HCT116 (cell line): ENCODE data around the gene CXorf38. TPM values are rescaled to one million over a fixed set of nuclear protein-coding genes. Genes with fewer than 3 reads are reported as not detected.

Experiments
- ATAC-seq: fragments of 200-7000 bp; cut with Tn5 transposase; 2 replicates; pipeline ENCODE4 v1.9.1; 2020; ENCODE audit warnings: mild to moderate bottlenecking, moderate library complexity
- BruUV-seq: library from RNA; stranded (reverse); fragments of 400-500 nt; replicated peaks from 2 replicates; lab custom pipeline; 2021; lab: Mats Ljungman, UMichigan
- CTCF ChIA-PET: fragments of 300-600 bp; sonication (Branson Sonifier 250); formaldehyde crosslinking; loops from one replicate; lab custom pipeline; 2021; ENCODE audit warnings: antibody characterized with exemption; lab: Charles Lee
- POLR2A ChIA-PET: fragments of 300-600, 350-600 bp; sonication (Branson Sonifier 250); formaldehyde crosslinking; loops from one replicate; lab custom pipeline; 2021; ENCODE audit warnings: antibody characterized with exemption; lab: Charles Lee
- RAD21 ChIA-PET, 2 experiments: fragments of 300-600 bp; sonication (Branson Sonifier 250); formaldehyde crosslinking; loops; one replicate each; lab custom pipeline; 2023; ENCODE audit warnings: low total read pairs in 2 of 2; ENCODE audit not compliant: uncharacterized antibody in 2 of 2, unreplicated experiment in 2 of 2, low non-redundant PET in 1 of 2; lab: Charles Lee
- DNase-seq: peaks from one replicate; pipeline ENCODE4 v3.0.0-alpha.2; 2010; ENCODE audit warnings: low read depth, low spot score
- H2AFZ ChIP-seq: fragments of 200-600 bp; shearing (Covaris generic), sonication (generic); 2 replicates; pipeline ENCODE4 v1.6.1; 2017; ENCODE audit warnings: low read depth, mixed run types, mixed read lengths, antibody characterized with exemption, low read length; ENCODE audit not compliant: poor library complexity, severe bottlenecking
- H3K27ac ChIP-seq: 2 replicates; pipeline ENCODE4 v1.5.1; 2012; ENCODE audit warnings: low read depth, low read length
- H3K27me3 ChIP-seq: fragments of 200-600 bp; sonication (generic); 2 replicates; pipeline ENCODE4 v1.6.1; 2016; ENCODE audit warnings: mixed run types, low read length, mixed read lengths; ENCODE audit not compliant: insufficient read depth
- H3K36me3 ChIP-seq, 2 experiments: fragments of 200-500 bp in 1 of 2; fragments of 200-600 bp in 1 of 2; sonication (Bioruptor generic) in 1 of 2; sonication (generic) in 1 of 2; 2 replicates each; pipeline versions ENCODE4 v1.5.1 to v1.6.1; 2014 to 2016; ENCODE audit warnings: low read length in 2 of 2, inconsistent platforms in 1 of 2, mixed read lengths in 1 of 2, mixed run types in 1 of 2; ENCODE audit not compliant: insufficient read depth in 2 of 2, control insufficient read depth in 1 of 2
- H3K4me1 ChIP-seq, 2 experiments: fragments of 200-600 bp in 1 of 2; sonication (generic) in 1 of 2; 2 replicates each; pipeline versions ENCODE4 v1.5.1 to v1.6.1; 2012 to 2017; ENCODE audit warnings: low read length in 2 of 2, inconsistent platforms in 1 of 2, mild to moderate bottlenecking in 1 of 2, mixed read lengths in 1 of 2, mixed run types in 1 of 2, moderate library complexity in 1 of 2; ENCODE audit not compliant: insufficient read depth in 2 of 2, control insufficient read depth in 1 of 2
- H3K4me2 ChIP-seq: fragments of 200-600 bp; sonication (generic); 2 replicates; pipeline ENCODE4 v1.6.1; 2017; ENCODE audit warnings: mixed run types, low read length, mixed read lengths
- H3K4me3 ChIP-seq, 2 experiments: fragments of 200-600 bp in 1 of 2; sonication (generic) in 1 of 2; replicated peaks in 1 of 2; 2 replicates each; pipeline ENCODE4 v1.5.1; 2011 to 2016; ENCODE audit warnings: low read length in 2 of 2, control low read depth in 1 of 2, low read depth in 1 of 2, mild to moderate bottlenecking in 1 of 2, mixed read lengths in 1 of 2, mixed run types in 1 of 2
- H3K79me2 ChIP-seq: fragments of 200-600 bp; sonication (generic); 2 replicates; pipeline ENCODE4 v1.6.1; 2017; ENCODE audit warnings: mild to moderate bottlenecking, mixed run types, low read length, moderate library complexity, mixed read lengths; ENCODE audit not compliant: insufficient read depth
- H3K9ac ChIP-seq: fragments of 200-600 bp; sonication (generic); 2 replicates; pipeline ENCODE4 v1.6.1; 2016; ENCODE audit warnings: low read length, mixed read lengths
- H3K9me2 ChIP-seq: fragments of 200-600 bp; sonication (generic), shearing (Covaris generic); 2 replicates; pipeline ENCODE4 v1.6.1; 2017; ENCODE audit warnings: mixed run types, mild to moderate bottlenecking, moderate library complexity; ENCODE audit not compliant: insufficient read depth
- H3K9me3 ChIP-seq, 2 experiments: fragments of 200-500 bp in 1 of 2; fragments of 200-600 bp in 1 of 2; sonication (Bioruptor generic) in 1 of 2; sonication (generic) in 1 of 2; 2 replicates each; pipeline ENCODE4 v1.6.1; 2014 to 2017; ENCODE audit warnings: low read length in 2 of 2, mixed read lengths in 2 of 2, inconsistent platforms in 1 of 2, low read depth in 1 of 2, mild to moderate bottlenecking in 1 of 2, mixed run types in 1 of 2, moderate library complexity in 1 of 2; ENCODE audit not compliant: control insufficient read depth in 1 of 2, insufficient read depth in 1 of 2
- H4K20me1 ChIP-seq: fragments of 200-600 bp; sonication (generic), shearing (Covaris generic); 2 replicates; pipeline ENCODE4 v1.6.1; 2017; ENCODE audit warnings: mixed run types, mild to moderate bottlenecking, moderate library complexity; ENCODE audit not compliant: insufficient read depth
- CEBPB ChIP-seq: IDR thresholded peaks from 2 replicates; pipeline ENCODE4 v1.6.1; 2012; ENCODE audit warnings: low read depth
- EGR1 ChIP-seq: IDR thresholded peaks from 2 replicates; pipeline ENCODE4 v1.6.1; 2012; ENCODE audit warnings: low read depth
- EZH2 ChIP-seq: fragments of 200-600 bp; sonication (generic); IDR thresholded peaks from 2 replicates; pipeline ENCODE4 v1.6.1; 2017; ENCODE audit warnings: antibody characterized with exemption, mixed run types
- EZH2phosphoT487 ChIP-seq: fragments of 200-600 bp; IDR thresholded peaks from 2 replicates; pipeline ENCODE4 v1.6.1; 2018; ENCODE audit warnings: antibody characterized with exemption, borderline replicate concordance
- FOSL1 ChIP-seq: IDR thresholded peaks from 2 replicates; pipeline ENCODE4 v1.6.1; 2012; ENCODE audit warnings: low read depth
- POLR2A ChIP-seq: IDR thresholded peaks from 2 replicates; pipeline ENCODE4 v1.7.0; 2011; ENCODE audit warnings: borderline replicate concordance; ENCODE audit not compliant: insufficient read depth, insufficient read length; ENCODE audit errors: extremely low read depth
- POLR2AphosphoS5 ChIP-seq: IDR thresholded peaks from 2 replicates; pipeline ENCODE4 v1.6.1; 2011; ENCODE audit warnings: mild to moderate bottlenecking, low read depth, low read length, moderate library complexity
- RAD21 ChIP-seq: IDR thresholded peaks from 2 replicates; pipeline ENCODE4 v1.6.1; 2012; ENCODE audit warnings: low read depth, mild to moderate bottlenecking
- SIN3A ChIP-seq: IDR thresholded peaks from 2 replicates; pipeline ENCODE4 v1.6.1; 2012; ENCODE audit warnings: low read depth
- SP1 ChIP-seq: IDR thresholded peaks from 2 replicates; pipeline ENCODE4 v1.6.1; 2012; ENCODE audit warnings: low read depth
- TCF7L2 ChIP-seq: IDR thresholded peaks from 2 replicates; pipeline ENCODE4 v1.7.0; 2011; ENCODE audit warnings: borderline replicate concordance, inconsistent platforms; ENCODE audit not compliant: insufficient read depth, insufficient read length; ENCODE audit errors: extremely low read depth
- ZFX ChIP-seq: fragments of 450-650 bp; IDR thresholded peaks from 2 replicates; pipeline ENCODE4 v1.6.1; 2017
- ZNF274 ChIP-seq: fragments of 200-500 bp; sonication (Bioruptor generic); IDR thresholded peaks from 2 replicates; pipeline ENCODE4 v1.6.1; 2014; ENCODE audit warnings: mild to moderate bottlenecking, low read depth, low read length, inconsistent platforms
- intact Hi-C: fragments of 100-400 bp; cut with micrococcal nuclease; formaldehyde crosslinking; loops from 2 replicates; pipeline ENCODE4 v1.10.0; 2022
- total RNA-seq: library from RNA; stranded (reverse); gene quantifications from one replicate; pipeline ENCODE4 v1.2.1, GENCODE V29; 2021; ENCODE audit not compliant: unreplicated experiment
- TF ChIP-seq, protein P1 (sequence below): IDR thresholded peaks from 2 replicates; pipeline ENCODE4 v1.6.1; 2011; ENCODE audit warnings: mild to moderate bottlenecking, low read length, moderate library complexity; ENCODE audit not compliant: insufficient replicate concordance; ENCODE audit errors: extremely low read depth
- TF ChIP-seq, protein P2 (sequence below): IDR thresholded peaks from 2 replicates; pipeline ENCODE4 v1.6.1; 2012
- TF ChIP-seq, protein P3 (sequence below): IDR thresholded peaks from 2 replicates; pipeline ENCODE4 v1.6.1; 2012
- TF ChIP-seq, protein P4 (sequence below): IDR thresholded peaks from 2 replicates; pipeline ENCODE4 v1.6.1; 2012; ENCODE audit warnings: low read depth
- TF ChIP-seq, protein P5 (sequence below), 3 experiments: fragments of 200-600 bp in 1 of 3; sonication (generic) in 1 of 3; IDR thresholded peaks in 2 of 3; conservative IDR thresholded peaks in 1 of 3; 2 replicates each; pipeline ENCODE4 v1.5.1; 2012 to 2017; ENCODE audit warnings: low read depth in 2 of 3, low read length in 2 of 3, antibody characterized with exemption in 1 of 3, borderline replicate concordance in 1 of 3, control low read depth in 1 of 3, mild to moderate bottlenecking in 1 of 3, mixed read lengths in 1 of 3, mixed run types in 1 of 3, moderate library complexity in 1 of 3; ENCODE audit not compliant: insufficient read depth in 1 of 3

CXorf38 gene
- total RNA-seq, 1 experiment from 2014 or later: 11.5 TPM

DNA sequence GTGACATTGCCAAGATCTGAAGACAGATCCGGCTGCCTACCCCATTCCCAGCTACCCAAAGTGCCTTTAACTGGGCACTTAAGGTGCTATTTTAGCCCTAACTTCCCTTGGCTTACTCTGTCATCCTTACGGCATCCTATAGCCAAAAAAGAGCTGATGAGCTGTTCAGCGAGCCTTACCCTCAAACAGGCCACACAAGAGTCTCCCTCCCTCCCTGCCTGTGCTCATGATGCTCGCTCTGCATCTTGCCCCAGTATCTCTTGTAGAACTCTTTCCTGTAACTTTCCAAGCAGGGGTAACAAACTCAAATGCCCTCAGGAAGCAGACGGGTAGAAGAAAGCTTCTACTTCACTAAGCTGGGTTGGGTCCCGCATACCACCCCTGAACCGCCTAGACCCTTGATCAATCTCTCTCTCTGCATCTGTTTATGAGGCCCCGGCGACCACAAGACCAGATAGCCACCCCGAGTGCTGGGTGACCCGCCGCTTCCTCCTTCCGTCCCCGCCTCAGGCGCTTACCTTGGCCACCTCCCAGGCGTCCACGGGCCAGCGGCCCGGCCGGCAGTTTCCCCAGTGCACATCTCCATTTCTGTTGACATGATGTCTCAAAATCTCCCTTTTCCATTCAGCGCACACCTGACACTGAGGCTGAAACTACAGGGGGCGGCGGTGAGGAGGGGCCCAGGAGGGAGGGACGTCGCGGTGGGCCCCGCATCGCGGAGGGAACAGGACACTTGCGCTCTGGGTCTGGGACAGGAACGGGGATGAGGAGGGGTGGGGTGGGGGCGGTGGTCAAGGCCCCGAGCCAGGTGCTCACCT is 663 bp downstream of the CXorf38 start:
- ChIA-PET POLR2A (no interaction called here), CTCF (no interaction called here), RAD21 (no interaction called here)
- Histone ChIP-seq H3K9ac (peak overlapping the region; percentile 73), H4K20me1 (no peaks in the 10 kb centered on the region), H3K4me1 (peaks cover 4 to 10% of the 10 kb centered on the region in 2 experiments; a peak in 2 of 4 replicates), H3K36me3 (no peaks in the 10 kb centered on the region), H3K27ac (peak overlapping the region; percentile 53; the same call in 1 of the 2 replicates), H2AFZ (no peak overlapping the region), H3K9me2 (no peaks in the 10 kb centered on the region), H3K4me3 (peak overlapping the region; percentile 65 to 72), H3K9me3 (no peaks in the 10 kb centered on the region), H3K4me2 (peak overlapping the region; percentile 79), H3K79me2 (peaks cover 27% of the 10 kb centered on the region), H3K27me3 (no peaks in the 10 kb centered on the region)
- intact Hi-C loops: no loop called here
- no peak for DNase-seq
- TSS peak; percentile 34 for BruUV-seq
- peak; percentile 50 for ATAC-seq
- TF ChIP-seq EZH2 (no peak), SP1 (no peak), ZNF274 (no peak), EGR1 (no peak), RAD21 (no peak), FOSL1 (no peak), TCF7L2 (no peak), SIN3A (no peak), POLR2AphosphoS5 (no peak), CEBPB (no peak), EZH2phosphoT487 (no peak), ZFX (no peak), POLR2A (no peak)
- TF ChIP-seq, protein P1, sequence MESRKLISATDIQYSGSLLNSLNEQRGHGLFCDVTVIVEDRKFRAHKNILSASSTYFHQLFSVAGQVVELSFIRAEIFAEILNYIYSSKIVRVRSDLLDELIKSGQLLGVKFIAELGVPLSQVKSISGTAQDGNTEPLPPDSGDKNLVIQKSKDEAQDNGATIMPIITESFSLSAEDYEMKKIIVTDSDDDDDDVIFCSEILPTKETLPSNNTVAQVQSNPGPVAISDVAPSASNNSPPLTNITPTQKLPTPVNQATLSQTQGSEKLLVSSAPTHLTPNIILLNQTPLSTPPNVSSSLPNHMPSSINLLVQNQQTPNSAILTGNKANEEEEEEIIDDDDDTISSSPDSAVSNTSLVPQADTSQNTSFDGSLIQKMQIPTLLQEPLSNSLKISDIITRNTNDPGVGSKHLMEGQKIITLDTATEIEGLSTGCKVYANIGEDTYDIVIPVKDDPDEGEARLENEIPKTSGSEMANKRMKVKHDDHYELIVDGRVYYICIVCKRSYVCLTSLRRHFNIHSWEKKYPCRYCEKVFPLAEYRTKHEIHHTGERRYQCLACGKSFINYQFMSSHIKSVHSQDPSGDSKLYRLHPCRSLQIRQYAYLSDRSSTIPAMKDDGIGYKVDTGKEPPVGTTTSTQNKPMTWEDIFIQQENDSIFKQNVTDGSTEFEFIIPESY: no peak
- TF ChIP-seq, protein P2, sequence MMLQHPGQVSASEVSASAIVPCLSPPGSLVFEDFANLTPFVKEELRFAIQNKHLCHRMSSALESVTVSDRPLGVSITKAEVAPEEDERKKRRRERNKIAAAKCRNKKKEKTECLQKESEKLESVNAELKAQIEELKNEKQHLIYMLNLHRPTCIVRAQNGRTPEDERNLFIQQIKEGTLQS: no peak
- TF ChIP-seq, protein P3, sequence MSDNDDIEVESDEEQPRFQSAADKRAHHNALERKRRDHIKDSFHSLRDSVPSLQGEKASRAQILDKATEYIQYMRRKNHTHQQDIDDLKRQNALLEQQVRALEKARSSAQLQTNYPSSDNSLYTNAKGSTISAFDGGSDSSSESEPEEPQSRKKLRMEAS: no peak
- TF ChIP-seq, protein P4, sequence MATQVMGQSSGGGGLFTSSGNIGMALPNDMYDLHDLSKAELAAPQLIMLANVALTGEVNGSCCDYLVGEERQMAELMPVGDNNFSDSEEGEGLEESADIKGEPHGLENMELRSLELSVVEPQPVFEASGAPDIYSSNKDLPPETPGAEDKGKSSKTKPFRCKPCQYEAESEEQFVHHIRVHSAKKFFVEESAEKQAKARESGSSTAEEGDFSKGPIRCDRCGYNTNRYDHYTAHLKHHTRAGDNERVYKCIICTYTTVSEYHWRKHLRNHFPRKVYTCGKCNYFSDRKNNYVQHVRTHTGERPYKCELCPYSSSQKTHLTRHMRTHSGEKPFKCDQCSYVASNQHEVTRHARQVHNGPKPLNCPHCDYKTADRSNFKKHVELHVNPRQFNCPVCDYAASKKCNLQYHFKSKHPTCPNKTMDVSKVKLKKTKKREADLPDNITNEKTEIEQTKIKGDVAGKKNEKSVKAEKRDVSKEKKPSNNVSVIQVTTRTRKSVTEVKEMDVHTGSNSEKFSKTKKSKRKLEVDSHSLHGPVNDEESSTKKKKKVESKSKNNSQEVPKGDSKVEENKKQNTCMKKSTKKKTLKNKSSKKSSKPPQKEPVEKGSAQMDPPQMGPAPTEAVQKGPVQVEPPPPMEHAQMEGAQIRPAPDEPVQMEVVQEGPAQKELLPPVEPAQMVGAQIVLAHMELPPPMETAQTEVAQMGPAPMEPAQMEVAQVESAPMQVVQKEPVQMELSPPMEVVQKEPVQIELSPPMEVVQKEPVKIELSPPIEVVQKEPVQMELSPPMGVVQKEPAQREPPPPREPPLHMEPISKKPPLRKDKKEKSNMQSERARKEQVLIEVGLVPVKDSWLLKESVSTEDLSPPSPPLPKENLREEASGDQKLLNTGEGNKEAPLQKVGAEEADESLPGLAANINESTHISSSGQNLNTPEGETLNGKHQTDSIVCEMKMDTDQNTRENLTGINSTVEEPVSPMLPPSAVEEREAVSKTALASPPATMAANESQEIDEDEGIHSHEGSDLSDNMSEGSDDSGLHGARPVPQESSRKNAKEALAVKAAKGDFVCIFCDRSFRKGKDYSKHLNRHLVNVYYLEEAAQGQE: no peak
- TF ChIP-seq, protein P5, sequence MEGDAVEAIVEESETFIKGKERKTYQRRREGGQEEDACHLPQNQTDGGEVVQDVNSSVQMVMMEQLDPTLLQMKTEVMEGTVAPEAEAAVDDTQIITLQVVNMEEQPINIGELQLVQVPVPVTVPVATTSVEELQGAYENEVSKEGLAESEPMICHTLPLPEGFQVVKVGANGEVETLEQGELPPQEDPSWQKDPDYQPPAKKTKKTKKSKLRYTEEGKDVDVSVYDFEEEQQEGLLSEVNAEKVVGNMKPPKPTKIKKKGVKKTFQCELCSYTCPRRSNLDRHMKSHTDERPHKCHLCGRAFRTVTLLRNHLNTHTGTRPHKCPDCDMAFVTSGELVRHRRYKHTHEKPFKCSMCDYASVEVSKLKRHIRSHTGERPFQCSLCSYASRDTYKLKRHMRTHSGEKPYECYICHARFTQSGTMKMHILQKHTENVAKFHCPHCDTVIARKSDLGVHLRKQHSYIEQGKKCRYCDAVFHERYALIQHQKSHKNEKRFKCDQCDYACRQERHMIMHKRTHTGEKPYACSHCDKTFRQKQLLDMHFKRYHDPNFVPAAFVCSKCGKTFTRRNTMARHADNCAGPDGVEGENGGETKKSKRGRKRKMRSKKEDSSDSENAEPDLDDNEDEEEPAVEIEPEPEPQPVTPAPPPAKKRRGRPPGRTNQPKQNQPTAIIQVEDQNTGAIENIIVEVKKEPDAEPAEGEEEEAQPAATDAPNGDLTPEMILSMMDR (IDR thresholded peaks at IDR 0.05 in 2 of 3, conservative IDR thresholded peaks at IDR 0.05 in 1 of 3; ENCODE audit: borderline replicate concordance in 1 of 3, insufficient read depth in 1 of 3, low read depth in 2 of 3, low read length in 2 of 3): no peak
